H1 (cell line): Measurements from ENCODE around the gene EEIG1.

Experiments
- POLR2AphosphoS5 ChIP-seq: IDR thresholded peaks from 2 replicates; pipeline ENCODE4 v1.6.1; 2011; ENCODE audit warnings: low read depth, low read length
- TAF1 ChIP-seq: IDR thresholded peaks from 2 replicates; pipeline ENCODE4 v1.6.1; 2011; ENCODE audit warnings: mild to moderate bottlenecking, low read depth, low read length

DNA sequence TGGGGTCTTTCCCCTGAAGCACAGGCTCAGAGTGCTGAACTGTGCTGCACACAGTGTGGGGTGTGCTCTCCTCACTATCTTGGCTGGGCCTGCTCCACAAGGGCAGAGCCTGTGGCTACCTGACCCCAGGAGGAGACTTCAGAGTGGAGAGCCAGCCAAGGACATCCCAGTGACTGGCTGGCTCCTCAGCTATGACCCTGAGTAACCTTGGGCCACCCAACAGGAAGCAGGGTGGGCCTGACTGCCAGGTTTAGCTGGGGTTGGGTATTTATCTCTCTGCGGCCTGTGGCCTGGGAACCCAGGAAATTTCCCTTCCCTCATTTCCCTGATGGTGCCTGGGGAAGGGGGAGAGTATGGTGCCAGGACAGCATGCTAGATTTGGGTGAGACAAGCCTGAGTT, 2.1 kb upstream of the EEIG1 start:
- TF ChIP-seq TAF1 = no peak
- TF ChIP-seq POLR2AphosphoS5 = no peak
